SH-SY5Y (cell line): Measurements from ENCODE around the gene LMNB1.

Experiments used
- GATA2 ChIP-seq: IDR thresholded peaks from 2 replicates; pipeline ENCODE4 v1.6.1; 2011; ENCODE audit warnings: mild to moderate bottlenecking, low read depth, low read length
- GATA3 ChIP-seq: IDR thresholded peaks from 2 replicates; pipeline ENCODE4 v1.6.1; 2011; ENCODE audit warnings: low read depth, mild to moderate bottlenecking, low read length, moderate library complexity

GRCh38 chr5:126778675-126779403 is 1.9 kb downstream of the LMNB1 start:
- TF ChIP-seq GATA2 (no peak), GATA3 (no peak)
